K562 (cell line): ENCODE data around the gene ECI1. TPM values are rescaled to one million over a fixed set of nuclear protein-coding genes. Genes with fewer than 3 reads are reported as not detected.
A peak's percentile ranks its signal among the peaks of the same experiment; 100 is the strongest.

ENCODE experiments used
- ATAC-seq: fragments of 200-7000 bp; cut with Tn5 transposase; 3 replicates; pipeline ENCODE4 v1.9.1; 2020; ENCODE audit warnings: moderate library complexity
- BruUV-seq: library from RNA; stranded (reverse); fragments of 400-500 nt; replicated peaks from 2 replicates; lab custom pipeline; 2021; lab: Mats Ljungman, UMichigan
- CTCF ChIA-PET: fragments of 300-600 bp; formaldehyde crosslinking; extraction: SDS; loops from one replicate; lab custom pipeline; 2021; ENCODE audit warnings: low intra/inter-chr PET ratio; lab: Yijun Ruan, JAX
- POLR2A ChIA-PET: fragments of 300-600, 350-650 bp; sonication (Branson Sonifier 250); formaldehyde crosslinking; extraction: SDS; loops from one replicate; lab custom pipeline; 2021; ENCODE audit warnings: antibody characterized with exemption, inconsistent platforms; lab: Yijun Ruan, JAX
- DNase-seq, 4 experiments: peaks; one replicate each; pipeline versions ENCODE4 v3.0.0 to v3.0.0-alpha.2; 2011 to 2018; ENCODE audit warnings: low spot score in 3 of 4, mixed read lengths in 3 of 4; ENCODE audit errors: extremely low read depth in 1 of 4
- FAIRE-seq: peaks from 2 replicates; lab custom pipeline; 2011; peaks lifted over from hg19 to GRCh38; lab: Jason Lieb, UNC
- H2AFZ ChIP-seq: 2 replicates; pipeline ENCODE4 v1.6.0; 2011; ENCODE audit warnings: low read depth, low read length, control low read depth, inconsistent platforms
- H3K27ac ChIP-seq: fragments of 200-600 bp; 3 replicates; pipeline ENCODE4 v1.8.0; 2011; ENCODE audit warnings: low read depth, mild to moderate bottlenecking, control low read depth, inconsistent platforms, low read length, moderate library complexity, mixed read lengths; ENCODE audit errors: extremely low read depth
- H3K27me3 ChIP-seq, 2 experiments: fragments of 300-600 bp in 1 of 2; 2 replicates in 1 of 2; 3 replicates in 1 of 2; pipeline versions ENCODE4 v1.6.0 to v1.8.0; 2011; ENCODE audit warnings: inconsistent platforms in 2 of 2, low read length in 2 of 2, mild to moderate bottlenecking in 1 of 2, mixed read lengths in 1 of 2, moderate library complexity in 1 of 2; ENCODE audit not compliant: control insufficient read depth in 2 of 2, insufficient read depth in 2 of 2
- H3K36me3 ChIP-seq: fragments of 300-600 bp; 3 replicates; pipeline ENCODE4 v1.8.0; 2011; ENCODE audit warnings: mild to moderate bottlenecking, low read length, inconsistent platforms; ENCODE audit not compliant: control insufficient read depth, insufficient read depth
- H3K4me1 ChIP-seq, 2 experiments: fragments of 200-600 bp in 1 of 2; replicated peaks in 1 of 2; 2 replicates in 1 of 2; 3 replicates in 1 of 2; pipeline versions ENCODE4 v1.5.1 to v1.8.0; 2011; ENCODE audit warnings: inconsistent platforms in 2 of 2, low read length in 2 of 2, mild to moderate bottlenecking in 1 of 2, mixed read lengths in 1 of 2, moderate library complexity in 1 of 2; ENCODE audit not compliant: control insufficient read depth in 2 of 2, insufficient read depth in 2 of 2
- H3K4me2 ChIP-seq: 2 replicates; pipeline ENCODE4 v1.6.1; 2011; ENCODE audit warnings: low read length, control low read depth, inconsistent platforms, mixed read lengths; ENCODE audit not compliant: insufficient read depth
- H3K4me3 ChIP-seq: fragments of 200-600 bp; sonication (generic), shearing (Covaris generic); 2 replicates; pipeline ENCODE4 v1.5.1; 2016; ENCODE audit warnings: control low read depth, inconsistent platforms
- H3K79me2 ChIP-seq: fragments of 200-600 bp; 3 replicates; pipeline ENCODE4 v1.8.0; 2011; ENCODE audit warnings: low read length, inconsistent platforms; ENCODE audit not compliant: control insufficient read depth, insufficient read depth
- H3K9ac ChIP-seq, 2 experiments: 2 replicates each; pipeline versions ENCODE4 v1.6.0 to v1.6.1; 2011; ENCODE audit warnings: low read depth in 2 of 2, low read length in 2 of 2, control low read depth in 1 of 2, inconsistent platforms in 1 of 2, mild to moderate bottlenecking in 1 of 2, mixed read lengths in 1 of 2; ENCODE audit not compliant: insufficient read depth in 1 of 2
- H3K9me1 ChIP-seq: one replicate; pipeline ENCODE4 v1.6.0; 2011; ENCODE audit warnings: inconsistent platforms, mild to moderate bottlenecking, low read length, moderate library complexity; ENCODE audit not compliant: control insufficient read depth, insufficient read depth
- H3K9me3 ChIP-seq: replicated peaks from 2 replicates; pipeline ENCODE4 v1.5.1; 2011; ENCODE audit warnings: low read depth, low read length, inconsistent platforms; ENCODE audit not compliant: control insufficient read depth, insufficient read depth
- H4K20me1 ChIP-seq: replicated peaks from 2 replicates; pipeline ENCODE4 v1.6.1; 2011; ENCODE audit warnings: low read length, inconsistent platforms, mixed read lengths; ENCODE audit not compliant: control insufficient read depth, insufficient read depth
- ARID1B ChIP-seq: fragments of 450-650 bp; IDR thresholded peaks from 2 replicates; pipeline ENCODE4 v1.6.1; 2016; ENCODE audit warnings: antibody characterized with exemption, mild to moderate bottlenecking, inconsistent platforms
- BHLHE40 ChIP-seq: IDR thresholded peaks from 2 replicates; pipeline ENCODE4 v1.6.1; 2011; ENCODE audit warnings: low read length, improper control_type of control experiment
- MEIS2 ChIP-seq: fragments of 450-650 bp; IDR thresholded peaks from 2 replicates; pipeline ENCODE4 v1.6.1; 2014; ENCODE audit warnings: mild to moderate bottlenecking; ENCODE audit not compliant: partially characterized antibody
- PCBP1 ChIP-seq: fragments of 200-400 bp; formaldehyde crosslinking; IDR thresholded peaks from 2 replicates; pipeline ENCODE4 v1.6.1; 2018; ENCODE audit warnings: mild to moderate bottlenecking, low read depth, low read length; ENCODE audit not compliant: poor library complexity, severe bottlenecking
- POLR2G ChIP-seq: fragments of 200-400 bp; formaldehyde crosslinking; IDR thresholded peaks from 2 replicates; pipeline ENCODE4 v1.6.1; 2017; ENCODE audit warnings: low read depth, mild to moderate bottlenecking, antibody characterized with exemption, low read length, moderate library complexity
- RBFOX2 ChIP-seq: fragments of 200-400 bp; formaldehyde crosslinking; IDR thresholded peaks from 2 replicates; pipeline ENCODE4 v1.6.1; 2017; ENCODE audit warnings: low read depth, mild to moderate bottlenecking, low read length, moderate library complexity
- RCOR1 ChIP-seq, 2 experiments: IDR thresholded peaks; 2 replicates each; pipeline ENCODE4 v1.6.1; 2012; ENCODE audit warnings: low read depth in 2 of 2, low read length in 2 of 2, borderline replicate concordance in 1 of 2, improper control_type of control experiment in 1 of 2
- ZNF184 ChIP-seq: sonication (generic); formaldehyde crosslinking; IDR thresholded peaks from 2 replicates; pipeline ENCODE4 v1.5.0; 2020; ENCODE audit warnings: missing genetic modification reagents
- WGBS: fragments of 100-300 bp; shearing (Covaris generic); methylation state at CpG from one replicate; pipeline ENCODE4 v1.1.6; 2016; ENCODE audit warnings: low coverage, mixed read lengths; ENCODE audit not compliant: insufficient coverage; ENCODE audit errors: missing lambda C conversion rate; 5-methylcytosine and 5-hydroxymethylcytosine counted together
- in situ Hi-C: fragments of 300-500 bp; cut with MboI; formaldehyde crosslinking; loops from 4 replicates; pipeline ENCODE4 v1.15.0; 2018; ENCODE audit warnings: inconsistent platforms, mixed read lengths
- intact Hi-C: fragments of 100-400 bp; cut with micrococcal nuclease; formaldehyde crosslinking; loops from 2 replicates; pipeline ENCODE4 v1.14.2; 2022
- polyA plus RNA-seq, 8 experiments: library from polyadenylated mRNA; depleted of rRNA in 4 of 8; stranded (reverse) in 5 of 8; unstranded in 3 of 8; fragments of >200 nt; fragmentation: Nextera tagmentation in 2 of 8; fragmentation: Illumina TruSeq in 1 of 8; extraction: Ambion mirVana in 2 of 8; extraction: Trizol in 1 of 8; gene quantifications; 2 replicates each; pipeline versions ENCODE4 v1.2.1 to v1.2.3, GENCODE V29; 2011 to 2014; ENCODE audit warnings: inconsistent platforms in 1 of 8, missing spikeins in 1 of 8
- total RNA-seq, 7 experiments: library from RNA; depleted of rRNA in 6 of 7; stranded (reverse); fragments of >200 nt in 6 of 7; fragmentation: Illumina TruSeq in 2 of 7; extraction: Trizol in 2 of 7; gene quantifications; 2 replicates each; pipeline versions ENCODE4 v1.2.1 to v1.2.3, GENCODE V29; 2011 to 2021; ENCODE audit warnings: low replicate concordance in 1 of 7
- TF ChIP-seq, protein P1 (sequence below), 2 experiments: IDR thresholded peaks in 1 of 2; conservative IDR thresholded peaks in 1 of 2; 2 replicates each; pipeline ENCODE4 v1.6.1; 2016; ENCODE audit warnings: low read depth in 2 of 2, mild to moderate bottlenecking in 1 of 2, missing compliant biosample characterization in 1 of 2, missing genetic modification characterization in 1 of 2, moderate library complexity in 1 of 2
- TF ChIP-seq, protein P2 (sequence below): fragments of 450-650 bp; IDR thresholded peaks from one replicate; pipeline ENCODE4 v1.6.1; 2018; ENCODE audit warnings: mild to moderate bottlenecking, moderate library complexity; ENCODE audit not compliant: partially characterized antibody
- TF ChIP-seq, protein P3 (sequence below): IDR thresholded peaks from 2 replicates; pipeline ENCODE4 v1.6.1; 2011; ENCODE audit warnings: borderline replicate concordance, low read depth, mild to moderate bottlenecking, moderate library complexity, low read length; ENCODE audit not compliant: insufficient read depth, poor library complexity, severe bottlenecking
- TF ChIP-seq, protein P4 (sequence below): fragments of 450-650 bp; IDR thresholded peaks from 2 replicates; pipeline ENCODE4 v1.6.1; 2016

The ECI1 gene
- total and polyA plus RNA-seq, 9 of the 15 experiments (the other 6 are each of a cell fraction or from before 2014, with no cell fraction given): 4.7 to 189 (median 54.0) TPM

DNA sequence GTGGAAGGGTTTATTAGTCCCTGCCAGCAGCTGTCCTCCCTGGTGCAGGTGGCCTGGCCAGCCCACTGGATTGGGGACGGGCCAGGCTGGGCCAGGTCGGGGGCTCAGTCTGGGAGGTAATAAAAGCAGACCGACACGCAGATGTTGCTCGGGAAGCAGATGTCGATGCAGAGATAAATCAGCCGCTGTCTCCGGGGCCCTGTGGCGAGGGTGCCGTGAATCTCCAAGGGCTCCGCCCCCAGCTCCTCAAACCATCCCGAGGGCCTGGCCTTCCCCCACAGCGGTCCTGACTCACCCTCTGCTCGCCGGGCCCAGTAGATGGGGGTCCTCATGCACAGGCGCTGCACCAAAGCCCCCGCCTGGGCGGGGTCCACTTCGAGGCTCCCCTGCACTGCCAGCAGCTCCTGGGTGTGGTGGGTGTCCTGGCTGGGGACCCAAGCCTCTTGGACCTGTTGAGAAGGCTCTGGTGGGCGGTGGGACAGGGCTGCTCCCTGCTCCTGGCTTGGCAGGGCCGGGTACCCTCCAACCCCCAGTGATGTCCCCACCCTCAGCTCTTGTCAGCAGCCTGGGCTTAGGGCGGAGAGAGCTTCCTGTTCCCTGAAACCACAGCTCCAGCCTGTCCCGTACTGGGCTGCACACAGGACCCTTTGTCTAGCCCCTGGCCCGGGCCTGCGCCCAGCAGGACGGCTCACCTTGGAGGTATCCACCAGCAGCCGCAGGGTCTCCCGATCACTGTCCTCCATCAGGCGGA lies 42.0 kb downstream of the ECI1 start:
- Histone ChIP-seq H4K20me1 (peaks cover 21% of the 10 kb centered on the region), H3K9me3 (no peaks in the 10 kb centered on the region), H3K4me2 (no peak overlapping the region), H3K9me1 (no peaks in the 10 kb centered on the region), H3K4me1 (peaks cover 32 to 95% of the 10 kb centered on the region in 2 experiments), H3K36me3 (peaks cover 61% of the 10 kb centered on the region; the same call in 2 of the 3 replicates), H3K9ac (peak overlapping the region in 1 of 2 experiments; percentile 83; a peak in 2 of 4 replicates), H3K79me2 (peaks cover 71% of the 10 kb centered on the region), H2AFZ (no peak overlapping the region), H3K4me3 (no peak overlapping the region), H3K27ac (no peak overlapping the region), H3K27me3 (no peaks in the 10 kb centered on the region)
- no peak for ATAC-seq
- no TSS peak for BruUV-seq
- ChIA-PET CTCF (no interaction called here), POLR2A (interaction anchor here (0.6 to 2.1 kb wide), 5 partner anchors 9 to 55 kb away, joined by 3 to 12 read pairs (median 4); partner anchors contain the start of genes ECI1 and TRAF7)
- in situ Hi-C loops: no loop called here
- no peak for FAIRE-seq
- 52% methylated on average over 19 of the region's 29 CpGs for WGBS
- intact Hi-C loops: no loop called here
- DNase-seq: peak in 2 of 4 experiments; percentile 39 to 69
- TF ChIP-seq RCOR1 (IDR thresholded peaks at IDR 0.05; ENCODE audit: borderline replicate concordance in 1 of 2, low read depth in 2 of 2, low read length in 2 of 2): peak in 1 of 2 experiments; percentile 61; a peak in 2 of 4 replicates
- TF ChIP-seq ZNF184 (CRISPR knock-in tag): no peak
- peak; percentile 20 for TF ChIP-seq ARID1B
- TF ChIP-seq MEIS2: peak; percentile 80
- no peak for TF ChIP-seq BHLHE40
- TF ChIP-seq PCBP1: no peak
- TF ChIP-seq, protein P1, sequence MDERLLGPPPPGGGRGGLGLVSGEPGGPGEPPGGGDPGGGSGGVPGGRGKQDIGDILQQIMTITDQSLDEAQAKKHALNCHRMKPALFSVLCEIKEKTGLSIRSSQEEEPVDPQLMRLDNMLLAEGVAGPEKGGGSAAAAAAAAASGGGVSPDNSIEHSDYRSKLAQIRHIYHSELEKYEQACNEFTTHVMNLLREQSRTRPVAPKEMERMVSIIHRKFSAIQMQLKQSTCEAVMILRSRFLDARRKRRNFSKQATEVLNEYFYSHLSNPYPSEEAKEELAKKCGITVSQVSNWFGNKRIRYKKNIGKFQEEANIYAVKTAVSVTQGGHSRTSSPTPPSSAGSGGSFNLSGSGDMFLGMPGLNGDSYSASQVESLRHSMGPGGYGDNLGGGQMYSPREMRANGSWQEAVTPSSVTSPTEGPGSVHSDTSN (CRISPR knock-in tag; IDR thresholded peaks at IDR 0.05; ENCODE audit: low read depth): no peak
- TF ChIP-seq, protein P1 (tag; conservative IDR thresholded peaks at IDR 0.05; ENCODE audit: low read depth): peak; percentile 33; the same call in 1 of the 2 replicates
- TF ChIP-seq, protein P2, sequence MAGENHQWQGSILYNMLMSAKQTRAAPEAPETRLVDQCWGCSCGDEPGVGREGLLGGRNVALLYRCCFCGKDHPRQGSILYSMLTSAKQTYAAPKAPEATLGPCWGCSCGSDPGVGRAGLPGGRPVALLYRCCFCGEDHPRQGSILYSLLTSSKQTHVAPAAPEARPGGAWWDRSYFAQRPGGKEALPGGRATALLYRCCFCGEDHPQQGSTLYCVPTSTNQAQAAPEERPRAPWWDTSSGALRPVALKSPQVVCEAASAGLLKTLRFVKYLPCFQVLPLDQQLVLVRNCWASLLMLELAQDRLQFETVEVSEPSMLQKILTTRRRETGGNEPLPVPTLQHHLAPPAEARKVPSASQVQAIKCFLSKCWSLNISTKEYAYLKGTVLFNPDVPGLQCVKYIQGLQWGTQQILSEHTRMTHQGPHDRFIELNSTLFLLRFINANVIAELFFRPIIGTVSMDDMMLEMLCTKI: no peak
- TF ChIP-seq POLR2G: peak; percentile 5
- TF ChIP-seq RBFOX2: peak; percentile 62
- TF ChIP-seq, protein P3, sequence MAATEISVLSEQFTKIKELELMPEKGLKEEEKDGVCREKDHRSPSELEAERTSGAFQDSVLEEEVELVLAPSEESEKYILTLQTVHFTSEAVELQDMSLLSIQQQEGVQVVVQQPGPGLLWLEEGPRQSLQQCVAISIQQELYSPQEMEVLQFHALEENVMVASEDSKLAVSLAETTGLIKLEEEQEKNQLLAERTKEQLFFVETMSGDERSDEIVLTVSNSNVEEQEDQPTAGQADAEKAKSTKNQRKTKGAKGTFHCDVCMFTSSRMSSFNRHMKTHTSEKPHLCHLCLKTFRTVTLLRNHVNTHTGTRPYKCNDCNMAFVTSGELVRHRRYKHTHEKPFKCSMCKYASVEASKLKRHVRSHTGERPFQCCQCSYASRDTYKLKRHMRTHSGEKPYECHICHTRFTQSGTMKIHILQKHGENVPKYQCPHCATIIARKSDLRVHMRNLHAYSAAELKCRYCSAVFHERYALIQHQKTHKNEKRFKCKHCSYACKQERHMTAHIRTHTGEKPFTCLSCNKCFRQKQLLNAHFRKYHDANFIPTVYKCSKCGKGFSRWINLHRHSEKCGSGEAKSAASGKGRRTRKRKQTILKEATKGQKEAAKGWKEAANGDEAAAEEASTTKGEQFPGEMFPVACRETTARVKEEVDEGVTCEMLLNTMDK: no peak
- TF ChIP-seq, protein P4, sequence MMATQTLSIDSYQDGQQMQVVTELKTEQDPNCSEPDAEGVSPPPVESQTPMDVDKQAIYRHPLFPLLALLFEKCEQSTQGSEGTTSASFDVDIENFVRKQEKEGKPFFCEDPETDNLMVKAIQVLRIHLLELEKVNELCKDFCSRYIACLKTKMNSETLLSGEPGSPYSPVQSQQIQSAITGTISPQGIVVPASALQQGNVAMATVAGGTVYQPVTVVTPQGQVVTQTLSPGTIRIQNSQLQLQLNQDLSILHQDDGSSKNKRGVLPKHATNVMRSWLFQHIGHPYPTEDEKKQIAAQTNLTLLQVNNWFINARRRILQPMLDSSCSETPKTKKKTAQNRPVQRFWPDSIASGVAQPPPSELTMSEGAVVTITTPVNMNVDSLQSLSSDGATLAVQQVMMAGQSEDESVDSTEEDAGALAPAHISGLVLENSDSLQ: peak; percentile 68
